Lower leg skin (tissue), 3 donors: ENCODE results near the gene PGPEP1.

Experiments
- POLR2A ChIP-seq, 2 donors: fragments of 450-650 bp; IDR thresholded peaks; one replicate each; pipeline ENCODE4 v1.6.1; 2016 to 2017; ENCODE audit warnings: antibody characterized with exemption in 2 of 2, mild to moderate bottlenecking in 1 of 2, moderate library complexity in 1 of 2
- TF ChIP-seq, protein P1 (sequence below), 3 donors: fragments of 450-650 bp; IDR thresholded peaks; one replicate each; pipeline ENCODE4 v1.5.1; 2016; ENCODE audit warnings: antibody characterized with exemption in 3 of 3, mild to moderate bottlenecking in 3 of 3, moderate library complexity in 2 of 3

DNA sequence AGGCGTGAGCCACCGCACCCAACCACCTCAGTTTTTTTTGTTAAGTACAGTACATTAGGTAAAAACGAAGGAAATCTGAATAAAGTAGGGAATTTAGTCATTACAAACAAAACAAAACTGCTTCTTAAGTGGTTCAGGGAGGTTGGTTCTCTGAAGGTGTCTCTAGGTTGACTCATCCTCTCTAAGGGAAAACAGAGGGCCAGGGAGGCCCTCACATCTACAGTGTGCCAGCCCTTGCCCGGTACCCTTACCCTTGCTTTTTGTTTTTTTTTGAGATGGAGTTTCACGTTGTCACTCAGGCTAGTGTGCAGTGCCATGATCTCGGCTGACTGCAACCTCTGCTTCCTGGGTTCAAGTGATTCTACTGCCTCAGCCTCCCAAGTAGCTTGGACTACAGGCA, 41.8 kb upstream of the PGPEP1 start:
- no peak for TF ChIP-seq POLR2A (IDR thresholded peaks at IDR 0.05)
- TF ChIP-seq, protein P1, sequence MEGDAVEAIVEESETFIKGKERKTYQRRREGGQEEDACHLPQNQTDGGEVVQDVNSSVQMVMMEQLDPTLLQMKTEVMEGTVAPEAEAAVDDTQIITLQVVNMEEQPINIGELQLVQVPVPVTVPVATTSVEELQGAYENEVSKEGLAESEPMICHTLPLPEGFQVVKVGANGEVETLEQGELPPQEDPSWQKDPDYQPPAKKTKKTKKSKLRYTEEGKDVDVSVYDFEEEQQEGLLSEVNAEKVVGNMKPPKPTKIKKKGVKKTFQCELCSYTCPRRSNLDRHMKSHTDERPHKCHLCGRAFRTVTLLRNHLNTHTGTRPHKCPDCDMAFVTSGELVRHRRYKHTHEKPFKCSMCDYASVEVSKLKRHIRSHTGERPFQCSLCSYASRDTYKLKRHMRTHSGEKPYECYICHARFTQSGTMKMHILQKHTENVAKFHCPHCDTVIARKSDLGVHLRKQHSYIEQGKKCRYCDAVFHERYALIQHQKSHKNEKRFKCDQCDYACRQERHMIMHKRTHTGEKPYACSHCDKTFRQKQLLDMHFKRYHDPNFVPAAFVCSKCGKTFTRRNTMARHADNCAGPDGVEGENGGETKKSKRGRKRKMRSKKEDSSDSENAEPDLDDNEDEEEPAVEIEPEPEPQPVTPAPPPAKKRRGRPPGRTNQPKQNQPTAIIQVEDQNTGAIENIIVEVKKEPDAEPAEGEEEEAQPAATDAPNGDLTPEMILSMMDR (IDR thresholded peaks at IDR 0.05): no peak
